IMR-90 (cell line): ENCODE data around the gene RAI1. TPM values are rescaled to one million over a fixed set of nuclear protein-coding genes. Genes with fewer than 3 reads are reported as not detected.

Experiments
- ATAC-seq: fragments of 200-7000 bp; cut with Tn5 transposase; 2 replicates; pipeline ENCODE4 v1.9.1; 2020; ENCODE audit warnings: low read depth, mild to moderate bottlenecking, moderate library complexity
- BruUV-seq: library from RNA; stranded (reverse); fragments of 400-500 nt; replicated peaks from 2 replicates; lab custom pipeline; 2021; lab: Mats Ljungman, UMichigan
- CTCF ChIA-PET: fragments of 300-600 bp; formaldehyde crosslinking; extraction: SDS; loops from one replicate; lab custom pipeline; 2021; ENCODE audit warnings: antibody characterized with exemption; lab: Yijun Ruan, JAX
- POLR2A ChIA-PET: fragments of 300-600 bp; sonication (Branson Sonifier 250); formaldehyde crosslinking; loops from one replicate; lab custom pipeline; 2022; ENCODE audit warnings: antibody characterized with exemption; ENCODE audit not compliant: unreplicated experiment; lab: Charles Lee
- DNase-seq: peaks from one replicate; pipeline ENCODE4 v3.0.0; 2013
- H2AFZ ChIP-seq: replicated peaks from 2 replicates; pipeline ENCODE3; 2013; ENCODE audit warnings: low read length, mild to moderate bottlenecking; ENCODE audit not compliant: poor library complexity
- H2AK5ac ChIP-seq: 2 replicates; pipeline ENCODE4 v1.6.1; 2013; ENCODE audit warnings: low read depth, low read length, inconsistent platforms
- H2AK9ac ChIP-seq: replicated peaks from 2 replicates; pipeline ENCODE3; 2013; ENCODE audit warnings: mild to moderate bottlenecking, low read depth, low read length, moderate library complexity; ENCODE audit not compliant: poor library complexity
- H2BK120ac ChIP-seq: 2 replicates; pipeline ENCODE4 v1.6.1; 2013; ENCODE audit warnings: low read depth, low read length, inconsistent platforms
- H2BK15ac ChIP-seq: 3 replicates; pipeline ENCODE4 v1.6.1; 2013; ENCODE audit warnings: low read depth, low read length, inconsistent platforms
- H2BK20ac ChIP-seq: 2 replicates; pipeline ENCODE4 v1.6.1; 2013; ENCODE audit warnings: low read depth, mild to moderate bottlenecking, inconsistent platforms, low read length, moderate library complexity
- H2BK5ac ChIP-seq: 2 replicates; pipeline ENCODE4 v1.6.1; 2013; ENCODE audit warnings: mild to moderate bottlenecking, low read depth, low read length, inconsistent platforms; ENCODE audit not compliant: poor library complexity, severe bottlenecking
- H3K14ac ChIP-seq: replicated peaks from 2 replicates; pipeline ENCODE4 v1.6.1; 2013; ENCODE audit warnings: low read depth, low read length, inconsistent platforms
- H3K18ac ChIP-seq: 2 replicates; pipeline ENCODE4 v1.6.1; 2013; ENCODE audit warnings: low read depth, low read length, control low read depth
- H3K23ac ChIP-seq: 2 replicates; pipeline ENCODE4 v1.6.1; 2013; ENCODE audit warnings: low read depth, low read length, inconsistent platforms
- H3K27ac ChIP-seq: 2 replicates; pipeline ENCODE4 v1.5.1; 2013; ENCODE audit warnings: mild to moderate bottlenecking, control low read depth, low read length; ENCODE audit not compliant: insufficient read depth
- H3K27me3 ChIP-seq: 2 replicates; pipeline ENCODE4 v1.6.1; 2013; ENCODE audit warnings: low read length; ENCODE audit not compliant: control insufficient read depth, insufficient read depth
- H3K36me3 ChIP-seq: 2 replicates; pipeline ENCODE4 v1.6.1; 2013; ENCODE audit warnings: low read length, mixed read lengths; ENCODE audit not compliant: control insufficient read depth, insufficient read depth
- H3K4ac ChIP-seq: 2 replicates; pipeline ENCODE4 v1.6.1; 2013; ENCODE audit warnings: low read depth, low read length, inconsistent platforms
- H3K4me1 ChIP-seq: 2 replicates; pipeline ENCODE4 v1.6.1; 2013; ENCODE audit warnings: low read length, mixed read lengths; ENCODE audit not compliant: control insufficient read depth, insufficient read depth
- H3K4me2 ChIP-seq: 2 replicates; pipeline ENCODE4 v1.6.1; 2013; ENCODE audit warnings: low read depth, mild to moderate bottlenecking, control low read depth, low read length, moderate library complexity
- H3K4me3 ChIP-seq: 2 replicates; pipeline ENCODE4 v1.5.1; 2013; ENCODE audit warnings: low read depth, mild to moderate bottlenecking, control low read depth, low read length, moderate library complexity; ENCODE audit not compliant: insufficient read depth
- H3K56ac ChIP-seq: 2 replicates; pipeline ENCODE4 v1.6.1; 2013; ENCODE audit warnings: low read length, inconsistent platforms; ENCODE audit not compliant: insufficient read depth; ENCODE audit errors: extremely low read depth
- H3K79me1 ChIP-seq, 2 experiments: 2 replicates each; pipeline ENCODE4 v1.6.1; 2013; ENCODE audit warnings: low read length in 2 of 2, inconsistent platforms in 1 of 2, low read depth in 1 of 2
- H3K9ac ChIP-seq: 2 replicates; pipeline ENCODE4 v1.6.1; 2013; ENCODE audit warnings: low read depth, low read length, control low read depth
- H3K9me1 ChIP-seq: 2 replicates; pipeline ENCODE4 v1.6.1; 2013; ENCODE audit warnings: low read length, inconsistent platforms; ENCODE audit not compliant: insufficient read depth
- H3K9me3 ChIP-seq: 2 replicates; pipeline ENCODE4 v1.6.1; 2013; ENCODE audit warnings: low read length; ENCODE audit not compliant: control insufficient read depth, insufficient read depth
- H4K20me1 ChIP-seq: 2 replicates; pipeline ENCODE4 v1.6.1; 2013; ENCODE audit warnings: low read length, inconsistent platforms; ENCODE audit not compliant: insufficient read depth
- H4K5ac ChIP-seq: 2 replicates; pipeline ENCODE4 v1.6.1; 2013; ENCODE audit warnings: mild to moderate bottlenecking, low read depth, low read length, control low read depth
- H4K8ac ChIP-seq, 2 experiments: 2 replicates each; pipeline ENCODE4 v1.6.1; 2013; ENCODE audit warnings: low read depth in 2 of 2, low read length in 2 of 2, control low read depth in 1 of 2, inconsistent platforms in 1 of 2
- H4K91ac ChIP-seq: 2 replicates; pipeline ENCODE4 v1.6.1; 2013; ENCODE audit warnings: low read depth, low read length, inconsistent platforms; ENCODE audit not compliant: insufficient read depth
- CEBPB ChIP-seq: IDR thresholded peaks from 2 replicates; pipeline ENCODE4 v1.6.1; 2012; ENCODE audit warnings: low read depth, low read length, improper control_type of control experiment
- CHD1 ChIP-seq: IDR thresholded peaks from 2 replicates; pipeline ENCODE4 v1.6.1; 2012; ENCODE audit warnings: low read depth, low read length, improper control_type of control experiment
- FOS ChIP-seq: fragments of 150-350 bp; IDR thresholded peaks from 2 replicates; pipeline ENCODE4 v1.6.1; 2016; ENCODE audit warnings: low read depth, low read length
- MAFK ChIP-seq: IDR thresholded peaks from 2 replicates; pipeline ENCODE4 v1.6.1; 2012; ENCODE audit warnings: low read depth, low read length, improper control_type of control experiment
- MAZ ChIP-seq: IDR thresholded peaks from 2 replicates; pipeline ENCODE4 v1.6.1; 2012; ENCODE audit warnings: low read depth, mild to moderate bottlenecking, low read length, improper control_type of control experiment, moderate library complexity, borderline replicate concordance
- MXI1 ChIP-seq: IDR thresholded peaks from 2 replicates; pipeline ENCODE4 v1.6.1; 2012; ENCODE audit warnings: low read depth, mild to moderate bottlenecking, low read length, moderate library complexity, borderline replicate concordance
- POLR2A ChIP-seq: IDR thresholded peaks from 2 replicates; pipeline ENCODE4 v1.6.1; 2012; ENCODE audit warnings: mild to moderate bottlenecking, low read depth, low read length
- RAD21 ChIP-seq: IDR thresholded peaks from 2 replicates; pipeline ENCODE4 v1.6.1; 2012; ENCODE audit warnings: low read length, improper control_type of control experiment
- RCOR1 ChIP-seq: IDR thresholded peaks from 2 replicates; pipeline ENCODE4 v1.6.1; 2012; ENCODE audit warnings: mild to moderate bottlenecking, low read length, improper control_type of control experiment; ENCODE audit not compliant: insufficient replicate concordance
- RFX5 ChIP-seq: IDR thresholded peaks from 2 replicates; pipeline ENCODE4 v1.8.0; 2012; ENCODE audit warnings: low read depth, mild to moderate bottlenecking, low read length, moderate library complexity
- SMC3 ChIP-seq: fragments of 150-350 bp; IDR thresholded peaks from 2 replicates; pipeline ENCODE4 v1.6.1; 2016; ENCODE audit warnings: low read depth, mild to moderate bottlenecking, antibody characterized with exemption, low read length, moderate library complexity
- WGBS, 2 experiments: methylation state at CpG; one replicate each; pipeline versions ENCODE4 v1.1.5 to v1.1.7; 2013; ENCODE audit warnings: missing lambda C conversion rate in 2 of 2; ENCODE audit not compliant: insufficient read length in 1 of 2; ENCODE audit errors: extremely low coverage in 2 of 2; 5-methylcytosine and 5-hydroxymethylcytosine counted together
- dilution Hi-C: fragments of 300-500 bp; cut with HindIII; formaldehyde crosslinking; loops from one replicate; pipeline ENCODE4 v1.14.3; 2018; ENCODE audit warnings: low sequenced_read_pairs; ENCODE audit not compliant: unreplicated experiment
- in situ Hi-C: fragments of 300-500 bp; cut with MboI; formaldehyde crosslinking; loops from 3 replicates; pipeline ENCODE4 v1.14.3; 2019; ENCODE audit warnings: low sequenced_read_pairs, inconsistent platforms, mixed read lengths
- intact Hi-C: fragments of 100-400 bp; cut with micrococcal nuclease; formaldehyde crosslinking; loops from 2 replicates; pipeline ENCODE4 v1.10.0; 2022
- polyA plus RNA-seq, 3 experiments: library from polyadenylated mRNA; depleted of rRNA; stranded (reverse); fragments of >200 nt; gene quantifications; 2 replicates each; pipeline ENCODE4 v1.2.3, GENCODE V29; 2012; ENCODE audit warnings: low replicate concordance in 1 of 3
- total RNA-seq: library from RNA; depleted of rRNA; stranded (reverse); fragments of >200 nt; gene quantifications from 2 replicates; pipeline ENCODE4 v1.2.3, GENCODE V29; 2012
- TF ChIP-seq, protein P1 (sequence below): fragments of 150-350 bp; IDR thresholded peaks from 2 replicates; pipeline ENCODE4 v1.6.1; 2017; ENCODE audit warnings: mild to moderate bottlenecking, antibody characterized with exemption, low read length, low read depth
- TF ChIP-seq, protein P2 (sequence below): fragments of 150-350 bp; IDR thresholded peaks from 2 replicates; pipeline ENCODE4 v1.6.1; 2016; ENCODE audit warnings: low read depth, mild to moderate bottlenecking, low read length, moderate library complexity, borderline replicate concordance
- TF ChIP-seq, protein P3 (sequence below): conservative IDR thresholded peaks from 2 replicates; pipeline ENCODE4 v1.5.1; 2012; ENCODE audit warnings: mild to moderate bottlenecking, low read depth, low read length, improper control_type of control experiment

Gene RAI1
- total and polyA plus RNA-seq, 2 of the 4 experiments (the other 2 are of a cell fraction), result 1.8 to 10.5 TPM

DNA sequence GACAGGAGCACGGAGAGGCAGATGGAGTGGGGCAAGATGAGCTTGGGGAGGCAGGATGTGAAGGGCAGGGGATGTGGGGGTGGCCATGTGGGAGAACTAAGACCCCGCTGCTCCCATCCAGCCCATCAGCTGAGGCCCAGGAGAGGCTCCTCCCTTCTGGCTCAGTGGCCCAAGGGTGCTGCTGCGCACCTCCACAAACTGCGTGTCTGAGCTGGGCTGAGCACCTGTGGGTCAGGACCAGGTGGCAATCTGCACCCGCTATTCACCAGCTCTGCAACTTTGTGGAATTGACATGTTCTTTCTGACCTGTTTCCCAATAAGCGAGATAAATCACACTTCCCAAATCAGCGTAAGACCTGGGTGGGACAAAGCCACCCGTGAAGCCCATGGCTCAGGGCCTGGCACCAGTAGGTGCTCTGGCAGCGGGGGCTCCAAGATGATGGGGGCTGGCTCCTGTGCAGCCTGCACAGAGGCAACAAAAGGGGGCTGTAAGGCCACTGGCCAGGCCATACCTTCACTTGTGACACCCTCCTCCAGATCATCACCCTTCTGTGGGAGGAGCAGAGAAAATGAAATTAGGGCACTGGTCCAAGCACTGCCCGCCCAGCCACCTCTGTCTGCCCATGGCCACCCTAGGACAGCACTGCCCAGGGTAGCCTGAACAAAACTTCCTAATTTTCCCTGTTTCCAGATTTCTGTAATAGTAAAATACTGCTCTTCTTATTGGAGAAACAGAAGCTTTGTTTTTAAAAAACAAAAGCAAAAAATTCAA, 167.2 kb downstream of the RAI1 start:
- H3K36me3 ChIP-seq, result peaks cover 11% of the 10 kb centered on the region; the same call in 1 of the 2 replicates
- no peak overlapping the region for H3K9ac ChIP-seq
- no peak overlapping the region for H2BK20ac ChIP-seq
- H3K4me2 ChIP-seq, result no peak overlapping the region
- no peak overlapping the region for H3K23ac ChIP-seq
- no peak overlapping the region for H2BK15ac ChIP-seq
- H3K14ac ChIP-seq, result no peak overlapping the region
- no peak overlapping the region for H2BK5ac ChIP-seq
- intact Hi-C loops, result no loop called here
- no peaks in the 10 kb centered on the region for H3K9me3 ChIP-seq
- no TSS peak for BruUV-seq
- POLR2A ChIA-PET, result no interaction called here
- no peak overlapping the region for H2AK5ac ChIP-seq
- H2BK120ac ChIP-seq, result no peak overlapping the region
- H4K91ac ChIP-seq, result no peak overlapping the region
- in situ Hi-C loops, result no loop called here
- H4K8ac ChIP-seq, result no peak overlapping the region
- H3K27ac ChIP-seq, result no peak overlapping the region
- no peaks in the 10 kb centered on the region for H4K20me1 ChIP-seq
- no peak overlapping the region for H3K18ac ChIP-seq
- DNase-seq (no peak), ATAC-seq (no peak)
- H3K27me3 ChIP-seq, result no peaks in the 10 kb centered on the region
- TF ChIP-seq CHD1 (no peak), RCOR1 (no peak), SMC3 (no peak), MAFK (no peak), CEBPB (no peak), RFX5 (no peak), MXI1 (no peak), POLR2A (no peak), FOS (no peak), MAZ (no peak), RAD21 (no peak)
- TF ChIP-seq, protein P1, sequence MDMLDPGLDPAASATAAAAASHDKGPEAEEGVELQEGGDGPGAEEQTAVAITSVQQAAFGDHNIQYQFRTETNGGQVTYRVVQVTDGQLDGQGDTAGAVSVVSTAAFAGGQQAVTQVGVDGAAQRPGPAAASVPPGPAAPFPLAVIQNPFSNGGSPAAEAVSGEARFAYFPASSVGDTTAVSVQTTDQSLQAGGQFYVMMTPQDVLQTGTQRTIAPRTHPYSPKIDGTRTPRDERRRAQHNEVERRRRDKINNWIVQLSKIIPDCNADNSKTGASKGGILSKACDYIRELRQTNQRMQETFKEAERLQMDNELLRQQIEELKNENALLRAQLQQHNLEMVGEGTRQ, result no peak
- TF ChIP-seq, protein P2, sequence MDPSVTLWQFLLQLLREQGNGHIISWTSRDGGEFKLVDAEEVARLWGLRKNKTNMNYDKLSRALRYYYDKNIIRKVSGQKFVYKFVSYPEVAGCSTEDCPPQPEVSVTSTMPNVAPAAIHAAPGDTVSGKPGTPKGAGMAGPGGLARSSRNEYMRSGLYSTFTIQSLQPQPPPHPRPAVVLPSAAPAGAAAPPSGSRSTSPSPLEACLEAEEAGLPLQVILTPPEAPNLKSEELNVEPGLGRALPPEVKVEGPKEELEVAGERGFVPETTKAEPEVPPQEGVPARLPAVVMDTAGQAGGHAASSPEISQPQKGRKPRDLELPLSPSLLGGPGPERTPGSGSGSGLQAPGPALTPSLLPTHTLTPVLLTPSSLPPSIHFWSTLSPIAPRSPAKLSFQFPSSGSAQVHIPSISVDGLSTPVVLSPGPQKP, result no peak
- TF ChIP-seq, protein P3, sequence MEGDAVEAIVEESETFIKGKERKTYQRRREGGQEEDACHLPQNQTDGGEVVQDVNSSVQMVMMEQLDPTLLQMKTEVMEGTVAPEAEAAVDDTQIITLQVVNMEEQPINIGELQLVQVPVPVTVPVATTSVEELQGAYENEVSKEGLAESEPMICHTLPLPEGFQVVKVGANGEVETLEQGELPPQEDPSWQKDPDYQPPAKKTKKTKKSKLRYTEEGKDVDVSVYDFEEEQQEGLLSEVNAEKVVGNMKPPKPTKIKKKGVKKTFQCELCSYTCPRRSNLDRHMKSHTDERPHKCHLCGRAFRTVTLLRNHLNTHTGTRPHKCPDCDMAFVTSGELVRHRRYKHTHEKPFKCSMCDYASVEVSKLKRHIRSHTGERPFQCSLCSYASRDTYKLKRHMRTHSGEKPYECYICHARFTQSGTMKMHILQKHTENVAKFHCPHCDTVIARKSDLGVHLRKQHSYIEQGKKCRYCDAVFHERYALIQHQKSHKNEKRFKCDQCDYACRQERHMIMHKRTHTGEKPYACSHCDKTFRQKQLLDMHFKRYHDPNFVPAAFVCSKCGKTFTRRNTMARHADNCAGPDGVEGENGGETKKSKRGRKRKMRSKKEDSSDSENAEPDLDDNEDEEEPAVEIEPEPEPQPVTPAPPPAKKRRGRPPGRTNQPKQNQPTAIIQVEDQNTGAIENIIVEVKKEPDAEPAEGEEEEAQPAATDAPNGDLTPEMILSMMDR, result no peak
- peaks cover 11% of the 10 kb centered on the region; the same call in 1 of the 2 replicates for H3K4me1 ChIP-seq
- no CpG with 5 or more reads among the region's 10 CpGs for WGBS, 2 experiments
- no peak overlapping the region for H3K56ac ChIP-seq
- no peak overlapping the region for H2AFZ ChIP-seq
- peaks cover 10% of the 10 kb centered on the region for H3K9me1 ChIP-seq
- no peak overlapping the region for H4K5ac ChIP-seq
- H3K79me1 ChIP-seq, result no peaks in the 10 kb centered on the region
- H3K4me3 ChIP-seq, result no peak overlapping the region
- CTCF ChIA-PET, result no interaction called here
- H3K4ac ChIP-seq, result no peak overlapping the region
- no peak overlapping the region for H2AK9ac ChIP-seq
- dilution Hi-C loops, result no loop called here
